CD8-positive, alpha-beta memory T cell (primary cell): ENCODE measurements around the gene RCBTB2. TPM values are rescaled to one million over a fixed set of nuclear protein-coding genes. Genes with fewer than 3 reads are reported as not detected.

Experiments
- CTCF ChIA-PET: fragments of 350-600 bp; sonication (Branson Sonifier 250); formaldehyde crosslinking; loops from one replicate; lab custom pipeline; 2021; ENCODE audit warnings: antibody characterized with exemption; lab: Charles Lee
- POLR2A ChIA-PET: fragments of 350-600 bp; sonication (Branson Sonifier 250); formaldehyde crosslinking; loops from one replicate; lab custom pipeline; 2021; ENCODE audit warnings: antibody characterized with exemption; lab: Charles Lee
- DNase-seq, 5 donors: peaks; one replicate each; pipeline versions ENCODE4 v3.0.0 to v3.0.0-alpha.2; 2020 to 2022; ENCODE audit warnings: mixed read lengths in 1 of 5
- H3K27ac ChIP-seq: one replicate; pipeline ENCODE4 v1.7.0; 2013; ENCODE audit warnings: low read depth, mild to moderate bottlenecking, low read length, moderate library complexity
- H3K27me3 ChIP-seq: 2 replicates; pipeline ENCODE4 v1.7.0; 2013; ENCODE audit warnings: low read length, mild to moderate bottlenecking; ENCODE audit not compliant: insufficient read depth, poor library complexity, severe bottlenecking
- H3K36me3 ChIP-seq: 2 replicates; pipeline ENCODE4 v1.7.0; 2013; ENCODE audit warnings: mild to moderate bottlenecking, low read length, moderate library complexity; ENCODE audit not compliant: insufficient read depth
- H3K4me1 ChIP-seq: 2 replicates; pipeline ENCODE4 v1.7.0; 2013; ENCODE audit warnings: mild to moderate bottlenecking, low read length, moderate library complexity; ENCODE audit not compliant: insufficient read depth
- H3K4me3 ChIP-seq: 2 replicates; pipeline ENCODE4 v1.7.0; 2013; ENCODE audit warnings: mild to moderate bottlenecking, low read length
- H3K9me3 ChIP-seq: 2 replicates; pipeline ENCODE4 v1.7.0; 2013; ENCODE audit warnings: mild to moderate bottlenecking, low read length
- H3K27ac Mint-ChIP-seq, 8 donors: one replicate each; pipeline ENCODE4 v1.8.0; 2020 to 2021; ENCODE audit warnings: mixed read lengths in 8 of 8, mild to moderate bottlenecking in 6 of 8, inconsistent platforms in 3 of 8, moderate library complexity in 3 of 8
- H3K27me3 Mint-ChIP-seq, 2 donors: one replicate each; pipeline ENCODE4 v1.8.0; 2020 to 2021; ENCODE audit warnings: mixed read lengths in 2 of 2, mild to moderate bottlenecking in 1 of 2, moderate library complexity in 1 of 2
- H3K36me3 Mint-ChIP-seq, 3 donors: one replicate each; pipeline ENCODE4 v1.8.0; 2020 to 2021; ENCODE audit warnings: mixed read lengths in 3 of 3, inconsistent platforms in 1 of 3, mild to moderate bottlenecking in 1 of 3
- H3K4me1 Mint-ChIP-seq, 3 donors: one replicate each; pipeline ENCODE4 v1.8.0; 2020 to 2021; ENCODE audit warnings: mixed read lengths in 3 of 3, inconsistent platforms in 1 of 3, mild to moderate bottlenecking in 1 of 3
- H3K4me3 Mint-ChIP-seq, 7 donors: one replicate each; pipeline ENCODE4 v1.8.0; 2020 to 2021; ENCODE audit warnings: mixed read lengths in 7 of 7, mild to moderate bottlenecking in 6 of 7, moderate library complexity in 4 of 7, inconsistent platforms in 2 of 7
- H3K9me3 Mint-ChIP-seq, 5 donors: one replicate each; pipeline ENCODE4 v1.8.0; 2020 to 2022; ENCODE audit warnings: mixed read lengths in 5 of 5, mild to moderate bottlenecking in 3 of 5, moderate library complexity in 2 of 5, inconsistent platforms in 1 of 5
- polyA plus RNA-seq: library from polyadenylated mRNA; unstranded; fragments of 300-500 nt; fragmentation: Illumina TruSeq; gene quantifications from one replicate; pipeline ENCODE4 v1.2.3, GENCODE V29; 2021
- total RNA-seq, 2 experiments: library from RNA; stranded (reverse); gene quantifications; one replicate each; pipeline ENCODE4 v1.2.3, GENCODE V29; 2021

The RCBTB2 gene
- total and polyA plus RNA-seq, 3 experiments from 2014 or later: 5.4 to 23.4 (median 6.5) TPM

DNA sequence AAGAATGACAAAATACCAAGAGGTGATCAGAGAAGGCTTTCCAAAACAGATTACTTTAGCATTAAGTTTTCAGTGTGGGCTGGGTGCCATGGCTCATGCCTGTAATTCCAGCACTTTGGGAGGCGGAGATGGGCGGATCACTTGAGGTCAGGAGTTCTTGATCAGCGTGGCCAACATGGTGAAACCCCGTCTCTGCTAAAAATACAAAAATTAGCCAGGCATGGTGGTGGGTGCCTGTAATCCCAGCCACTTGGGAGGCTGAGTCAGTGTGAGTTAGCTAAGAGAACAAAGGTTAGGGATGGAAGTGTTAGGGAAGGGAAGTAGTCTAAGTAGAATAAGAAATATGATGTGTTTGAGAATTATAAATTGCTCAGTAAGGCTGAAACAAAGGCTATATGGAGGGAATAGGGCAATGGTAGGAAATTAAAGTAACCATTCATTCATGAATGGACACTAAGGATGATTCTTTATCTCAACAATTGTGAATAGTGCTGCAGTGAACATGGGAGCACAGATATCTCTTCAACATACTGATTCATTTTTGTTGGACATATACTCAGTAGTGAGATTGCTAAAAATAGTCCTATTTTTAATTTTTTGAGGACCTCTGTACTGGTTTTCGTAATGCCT, 3.9 kb upstream of the RCBTB2 start:
- ChIA-PET POLR2A (no interaction called here), CTCF (no interaction called here)
- H3K27me3 ChIP-seq: no peaks in the 10 kb centered on the region
- H3K9me3 ChIP-seq: no peaks in the 10 kb centered on the region
- H3K9me3 Mint-ChIP-seq: peaks cover 0 to 3% (median 0%) of the 10 kb centered on the region in 5 donors
- H3K36me3 Mint-ChIP-seq: peaks cover 0 to 17% (median 7%) of the 10 kb centered on the region in 3 donors
- no peak overlapping the region for H3K27ac Mint-ChIP-seq
- H3K36me3 ChIP-seq: no peaks in the 10 kb centered on the region
- peaks cover 12 to 18% (median 16%) of the 10 kb centered on the region in 3 donors for H3K4me1 Mint-ChIP-seq
- H3K27me3 Mint-ChIP-seq: peaks cover 0 to 11% of the 10 kb centered on the region in 2 donors
- DNase-seq: no peak
- no peak overlapping the region for H3K27ac ChIP-seq
- H3K4me1 ChIP-seq: peaks cover 13% of the 10 kb centered on the region
- no peak overlapping the region for H3K4me3 ChIP-seq
- H3K4me3 Mint-ChIP-seq: peak overlapping the region in 1 of 7 donors; percentile 1

DNA sequence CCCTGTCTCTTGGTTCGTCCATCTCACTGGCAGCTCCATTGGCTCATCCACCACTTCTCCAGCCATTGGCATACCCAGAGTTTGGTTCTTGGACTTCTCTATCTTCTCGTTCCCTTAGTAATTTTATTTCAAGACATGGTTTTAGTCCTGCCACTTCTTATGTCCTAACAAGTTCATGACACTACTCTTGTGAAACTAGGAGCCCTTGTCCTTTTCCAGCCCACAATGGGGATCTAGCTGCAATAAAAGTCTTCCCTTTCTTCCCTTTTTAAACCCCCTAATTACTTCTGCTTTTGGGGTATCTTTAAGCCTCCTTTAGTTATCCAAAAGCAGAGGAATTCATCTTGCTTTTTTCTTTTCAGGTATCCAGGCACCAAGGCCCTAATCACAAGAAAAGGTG, 2.9 kb upstream of the RCBTB2 start:
- H3K27ac ChIP-seq: no peak overlapping the region
- DNase-seq: no peak
- no peaks in the 10 kb centered on the region for H3K36me3 ChIP-seq
- Mint-ChIP-seq H3K27ac (peak overlapping the region in 2 of 8 donors; percentile 6 to 98), H3K36me3 (peaks cover 0 to 17% (median 7%) of the 10 kb centered on the region in 3 donors), H3K4me3 (peak overlapping the region in 1 of 7 donors; percentile 24), H3K9me3 (peaks cover 0 to 3% (median 0%) of the 10 kb centered on the region in 5 donors), H3K4me1 (peaks cover 22 to 28% (median 26%) of the 10 kb centered on the region in 3 donors), H3K27me3 (peaks cover 0 to 11% of the 10 kb centered on the region in 2 donors)
- no peaks in the 10 kb centered on the region for H3K9me3 ChIP-seq
- no peaks in the 10 kb centered on the region for H3K27me3 ChIP-seq
- peaks cover 22% of the 10 kb centered on the region for H3K4me1 ChIP-seq
- ChIA-PET POLR2A (interaction anchor here (1.0 kb wide), 1 partner anchor 47 kb away, joined by 3 read pairs; no protein-coding TSS in a partner anchor), CTCF (interaction anchor here (1.0 kb wide), 1 partner anchor 47 kb away, joined by 3 read pairs; no protein-coding TSS in a partner anchor)
- no peak overlapping the region for H3K4me3 ChIP-seq

DNA sequence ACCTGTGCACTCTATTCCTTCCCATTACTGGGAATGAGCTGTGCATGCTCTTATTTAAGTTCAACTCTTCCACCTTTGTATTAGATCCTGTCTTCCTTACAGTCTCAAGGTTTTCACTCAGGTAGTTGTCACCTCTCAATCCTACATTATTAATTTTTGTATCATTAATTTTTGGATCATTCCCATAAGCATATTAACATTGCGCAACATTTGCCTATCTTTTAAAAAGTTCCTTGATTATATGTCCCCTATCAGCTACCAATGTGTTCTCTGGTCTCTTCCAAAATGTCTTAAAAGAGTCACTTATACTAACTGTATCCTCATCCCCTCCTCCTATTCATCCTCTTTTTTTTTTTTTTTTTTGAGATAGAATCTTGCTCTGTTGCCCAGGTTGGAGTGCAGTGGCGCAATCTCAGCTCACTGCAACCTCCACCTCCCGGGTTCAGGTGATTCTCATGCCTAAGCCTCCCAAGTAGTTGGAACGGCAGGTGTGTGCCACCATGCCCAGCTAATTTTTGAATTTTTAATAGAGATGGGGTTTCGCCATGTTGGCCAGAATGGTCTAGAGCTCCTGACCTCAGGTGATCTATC, 2.1 kb upstream of the RCBTB2 start:
- Mint-ChIP-seq H3K27ac (peak overlapping the region in 3 of 8 donors; percentile 58 to 98 (median 77)), H3K4me3 (peak overlapping the region in 2 of 7 donors; percentile 3 to 59), H3K4me1 (peaks cover 23 to 34% (median 33%) of the 10 kb centered on the region in 3 donors), H3K36me3 (peaks cover 0 to 17% (median 7%) of the 10 kb centered on the region in 3 donors), H3K27me3 (peaks cover 0 to 11% of the 10 kb centered on the region in 2 donors), H3K9me3 (peaks cover 0 to 3% (median 0%) of the 10 kb centered on the region in 5 donors)
- Histone ChIP-seq H3K27me3 (no peaks in the 10 kb centered on the region), H3K9me3 (no peaks in the 10 kb centered on the region), H3K36me3 (no peaks in the 10 kb centered on the region), H3K27ac (no peak overlapping the region), H3K4me1 (peaks cover 22% of the 10 kb centered on the region), H3K4me3 (no peak overlapping the region)
- ChIA-PET POLR2A (interaction anchor here (1.0 kb wide), 1 partner anchor 47 kb away, joined by 3 read pairs; no protein-coding TSS in a partner anchor), CTCF (interaction anchor here (0.8 to 3.1 kb wide), 6 partner anchors 10 to 440 kb away, joined by 3 to 19 read pairs (median 4); partner anchors contain the start of gene MED4)
- DNase-seq: no peak

DNA sequence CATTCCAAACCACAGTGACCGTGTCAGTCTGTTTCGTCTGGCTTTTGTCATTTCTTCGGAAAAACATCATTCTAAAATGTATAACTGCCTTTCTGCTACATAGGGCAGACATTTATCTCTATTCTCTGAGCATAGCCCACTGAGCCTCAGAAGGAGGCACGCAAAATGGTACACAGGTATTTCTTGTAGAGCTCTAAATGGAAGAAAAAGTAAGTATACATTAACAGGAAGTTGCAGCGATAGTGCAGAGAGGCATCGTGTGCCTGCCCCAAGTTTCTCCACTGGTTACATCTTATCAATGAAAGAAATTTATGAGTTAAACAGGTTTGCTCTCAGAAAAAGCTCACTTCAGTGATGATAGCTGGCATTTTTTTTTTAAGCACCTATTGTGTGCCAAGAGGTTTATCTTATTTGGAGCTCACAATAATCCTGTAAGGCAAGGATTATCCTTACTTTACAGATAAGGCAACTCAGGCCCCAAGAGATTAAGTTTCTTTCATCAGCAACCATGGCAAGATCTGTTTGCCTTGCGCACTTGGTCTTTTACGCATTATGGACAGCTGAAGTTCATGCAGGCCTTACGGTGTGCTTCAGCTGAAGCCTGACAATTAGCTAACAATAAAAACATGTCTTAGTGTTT, 1.2 kb upstream of the RCBTB2 start:
- no peaks in the 10 kb centered on the region for H3K36me3 ChIP-seq
- peaks cover 0 to 3% (median 0%) of the 10 kb centered on the region in 5 donors for H3K9me3 Mint-ChIP-seq
- DNase-seq: no peak
- no peaks in the 10 kb centered on the region for H3K27me3 ChIP-seq
- H3K27ac Mint-ChIP-seq: peak overlapping the region; percentile 96 to 99 (median 98)
- no peak overlapping the region for H3K4me3 ChIP-seq
- H3K27ac ChIP-seq: no peak overlapping the region
- peaks cover 0 to 12% of the 10 kb centered on the region in 2 donors for H3K27me3 Mint-ChIP-seq
- CTCF ChIA-PET: interaction anchor here (1.5 to 3.1 kb wide), 3 partner anchors 28 to 439 kb away, joined by 4 to 19 read pairs (median 7); partner anchors contain the start of gene MED4
- peaks cover 0 to 17% (median 7%) of the 10 kb centered on the region in 3 donors for H3K36me3 Mint-ChIP-seq
- H3K4me1 ChIP-seq: peaks cover 22% of the 10 kb centered on the region
- H3K4me1 Mint-ChIP-seq: peaks cover 26 to 40% (median 38%) of the 10 kb centered on the region in 3 donors
- peak overlapping the region; percentile 92 to 97 (median 96) for H3K4me3 Mint-ChIP-seq
- POLR2A ChIA-PET: interaction anchor here (0.7 to 2.9 kb wide), 4 partner anchors 8 to 46 kb away, joined by 3 to 28 read pairs (median 4); no protein-coding TSS in a partner anchor
- H3K9me3 ChIP-seq: no peaks in the 10 kb centered on the region

DNA sequence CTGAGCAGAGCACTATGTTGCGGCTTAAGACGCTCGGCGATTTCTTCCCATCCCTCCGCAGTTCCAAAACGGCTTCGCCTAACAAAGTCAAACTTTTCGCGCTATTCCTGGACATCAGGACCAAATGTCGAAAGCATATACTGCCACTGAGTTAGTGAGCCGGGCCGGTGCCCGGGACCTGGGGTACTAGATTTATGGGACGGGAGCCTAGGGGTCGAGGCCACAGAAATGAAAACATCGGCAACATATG, 699 bp downstream of the RCBTB2 start:
- Histone ChIP-seq H3K27me3 (no peaks in the 10 kb centered on the region), H3K36me3 (no peaks in the 10 kb centered on the region), H3K4me1 (peaks cover 30% of the 10 kb centered on the region), H3K27ac (peak overlapping the region; percentile 88), H3K4me3 (peak overlapping the region; percentile 86), H3K9me3 (no peaks in the 10 kb centered on the region)
- Mint-ChIP-seq H3K4me3 (peak overlapping the region; percentile 92 to 97 (median 96)), H3K9me3 (peaks cover 0 to 3% (median 0%) of the 10 kb centered on the region in 5 donors), H3K27me3 (peaks cover 0 to 12% of the 10 kb centered on the region in 2 donors), H3K4me1 (peaks cover 30 to 55% (median 55%) of the 10 kb centered on the region in 3 donors), H3K27ac (peak overlapping the region; percentile 96 to 99 (median 98)), H3K36me3 (peaks cover 0 to 8% (median 7%) of the 10 kb centered on the region in 3 donors)
- no peak for DNase-seq
- POLR2A ChIA-PET: interaction anchor here (0.6 to 2.9 kb wide), 16 partner anchors 21 to 494 kb away, joined by 3 to 28 read pairs (median 4); partner anchors contain the start of genes LPAR6 and RB1
- CTCF ChIA-PET: interaction anchor here (0.9 to 3.1 kb wide), 9 partner anchors 26 to 299 kb away, joined by 3 to 19 read pairs (median 5); partner anchors contain the start of gene ITM2B

DNA sequence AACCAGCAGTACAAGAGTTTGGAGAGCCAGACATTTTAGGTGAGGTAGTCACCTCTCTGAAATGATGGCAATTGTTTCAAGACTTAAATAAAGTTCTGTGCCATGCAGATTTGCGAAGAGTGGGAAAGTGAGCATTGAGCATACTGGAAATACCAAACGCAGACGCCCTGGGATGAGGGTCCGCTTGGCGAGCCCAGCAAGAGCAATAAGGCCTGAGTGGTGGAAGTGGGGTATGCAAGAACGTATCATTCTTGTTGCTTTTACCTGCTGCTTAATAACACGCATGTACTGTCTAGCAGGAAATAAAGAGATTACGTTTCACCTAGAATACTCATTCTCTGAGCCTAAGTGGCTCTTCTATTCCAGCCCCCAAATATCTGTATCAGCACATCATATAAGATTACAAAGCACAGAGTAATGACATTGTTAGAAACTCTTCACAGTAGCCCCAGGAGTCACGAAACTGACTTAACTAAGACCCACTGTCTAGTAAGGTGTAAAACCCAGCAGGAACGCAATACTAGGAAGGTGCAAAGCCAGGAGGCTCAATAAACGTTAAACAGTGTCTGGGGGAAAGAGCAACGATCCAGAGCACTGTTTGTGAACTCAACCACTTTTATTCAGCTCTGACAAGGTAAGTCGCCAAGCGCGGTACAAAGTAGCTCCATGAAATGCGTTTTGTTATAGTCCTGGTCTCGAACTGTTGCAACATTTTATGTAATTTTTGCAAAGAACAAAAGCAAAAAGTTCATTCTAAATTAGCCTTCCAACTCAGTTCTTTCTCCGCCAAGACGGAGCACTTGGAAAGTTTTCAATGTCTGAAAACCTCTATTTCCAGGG, 1.2 kb downstream of the RCBTB2 start:
- peaks cover 0 to under 1% (median 0%) of the 10 kb centered on the region in 5 donors for H3K9me3 Mint-ChIP-seq
- CTCF ChIA-PET: interaction anchor here (0.9 to 3.1 kb wide), 8 partner anchors 27 to 298 kb away, joined by 3 to 19 read pairs (median 5); partner anchors contain the start of gene ITM2B
- Histone ChIP-seq H3K4me3 (peak overlapping the region; percentile 86), H3K27ac (peak overlapping the region; percentile 88), H3K4me1 (peaks cover 30% of the 10 kb centered on the region), H3K9me3 (no peaks in the 10 kb centered on the region), H3K27me3 (no peaks in the 10 kb centered on the region), H3K36me3 (no peaks in the 10 kb centered on the region)
- POLR2A ChIA-PET: interaction anchor here (0.9 to 2.9 kb wide), 7 partner anchors 21 to 493 kb away, joined by 3 to 28 read pairs (median 10); partner anchors contain the start of gene LPAR6
- H3K36me3 Mint-ChIP-seq: peaks cover 0 to 7% (median 3%) of the 10 kb centered on the region in 3 donors
- DNase-seq: no peak
- peaks cover 32 to 59% (median 55%) of the 10 kb centered on the region in 3 donors for H3K4me1 Mint-ChIP-seq
- H3K27ac Mint-ChIP-seq: peak overlapping the region; percentile 96 to 99 (median 98)
- peak overlapping the region; percentile 92 to 97 (median 96) for H3K4me3 Mint-ChIP-seq
- peaks cover 0 to 9% of the 10 kb centered on the region in 2 donors for H3K27me3 Mint-ChIP-seq
